GM23338 (cell line): ENCODE data around the gene GPC6. TPM values are rescaled to one million over a fixed set of nuclear protein-coding genes. Genes with fewer than 3 reads are reported as not detected.

ENCODE experiments used
- ATAC-seq: fragments of 200-7000 bp; cut with Tn5 transposase; 3 replicates; pipeline ENCODE4 v1.9.1; 2020
- DNase-seq: peaks from one replicate; pipeline ENCODE4 v3.0.0-alpha.2; 2015; ENCODE audit warnings: low spot score
- H2AFZ ChIP-seq: fragments of 200-600 bp; sonication (generic); 2 replicates; pipeline ENCODE4 v1.8.0; 2016; ENCODE audit warnings: antibody characterized with exemption, mild to moderate bottlenecking, moderate library complexity
- H3F3A ChIP-seq: fragments of 200-600 bp; sonication (generic); replicated peaks from 2 replicates; pipeline ENCODE4 v1.8.0; 2017; ENCODE audit warnings: antibody characterized with exemption, mixed run types, low read depth
- H3K27ac ChIP-seq: fragments of 200-600 bp; sonication (generic); 2 replicates; pipeline ENCODE4 v1.6.1; 2016; ENCODE audit warnings: low read depth
- H3K27me3 ChIP-seq: fragments of 200-600 bp; sonication (generic); 2 replicates; pipeline ENCODE4 v1.8.0; 2016; ENCODE audit warnings: mild to moderate bottlenecking, mixed run types, moderate library complexity; ENCODE audit not compliant: insufficient read depth
- H3K36me3 ChIP-seq: fragments of 200-600 bp; sonication (generic); 2 replicates; pipeline ENCODE4 v1.8.0; 2016; ENCODE audit warnings: mild to moderate bottlenecking; ENCODE audit not compliant: insufficient read depth
- H3K4me1 ChIP-seq: fragments of 200-600 bp; sonication (generic); 2 replicates; pipeline ENCODE4 v1.8.0; 2016; ENCODE audit warnings: mild to moderate bottlenecking, moderate library complexity; ENCODE audit not compliant: insufficient read depth
- H3K4me2 ChIP-seq: fragments of 200-600 bp; sonication (generic); 2 replicates; pipeline ENCODE4 v1.7.1; 2017; ENCODE audit warnings: mixed run types
- H3K4me3 ChIP-seq: fragments of 200-600 bp; sonication (generic); 2 replicates; pipeline ENCODE4 v1.6.1; 2016; ENCODE audit warnings: mixed run types
- H3K79me2 ChIP-seq: fragments of 200-600 bp; sonication (generic); replicated peaks from 2 replicates; pipeline ENCODE4 v1.8.0; 2017; ENCODE audit warnings: mild to moderate bottlenecking; ENCODE audit not compliant: insufficient read depth
- H3K9me2 ChIP-seq: fragments of 200-600 bp; sonication (generic); 2 replicates; pipeline ENCODE4 v1.8.0; 2017; ENCODE audit not compliant: insufficient read depth
- H4K20me1 ChIP-seq: fragments of 200-600 bp; sonication (generic); replicated peaks from 2 replicates; pipeline ENCODE4 v1.8.0; 2017; ENCODE audit warnings: mild to moderate bottlenecking; ENCODE audit not compliant: insufficient read depth
- H3K27ac Mint-ChIP-seq: 2 replicates; pipeline ENCODE4 v1.8.0; 2020; ENCODE audit warnings: inconsistent platforms, mild to moderate bottlenecking, moderate library complexity, mixed read lengths
- H3K27me3 Mint-ChIP-seq: 3 replicates; pipeline ENCODE4 v1.8.0; 2022; ENCODE audit warnings: low read depth, mild to moderate bottlenecking, moderate library complexity, mixed read lengths, inconsistent platforms; ENCODE audit not compliant: insufficient read depth, poor library complexity
- H3K36me3 Mint-ChIP-seq: 3 replicates; pipeline ENCODE4 v1.8.0; 2021; ENCODE audit warnings: low read depth, mild to moderate bottlenecking, inconsistent platforms, moderate library complexity, mixed read lengths
- H3K4me1 Mint-ChIP-seq: 3 replicates; pipeline ENCODE4 v1.8.0; 2020; ENCODE audit warnings: mild to moderate bottlenecking, inconsistent platforms, mixed read lengths
- H3K4me3 Mint-ChIP-seq: 3 replicates; pipeline ENCODE4 v1.8.0; 2021; ENCODE audit warnings: moderate library complexity, mild to moderate bottlenecking, inconsistent platforms, mixed read lengths
- H3K9me3 Mint-ChIP-seq: 3 replicates; pipeline ENCODE4 v1.8.0; 2020; ENCODE audit warnings: moderate library complexity, mild to moderate bottlenecking, inconsistent platforms, mixed read lengths
- EZH2 ChIP-seq: fragments of 200-600 bp; sonication (generic); IDR thresholded peaks from one replicate; pipeline ENCODE4 v1.8.0; 2017; ENCODE audit warnings: antibody characterized with exemption, mild to moderate bottlenecking, low read depth; ENCODE audit not compliant: unreplicated experiment
- ZNF331 ChIP-seq: fragments of 250-450 bp; sonication (Bioruptor Pico); IDR thresholded peaks from 2 replicates; pipeline ENCODE4 v1.5.0; 2020; ENCODE audit warnings: low read depth, mild to moderate bottlenecking, moderate library complexity
- polyA plus RNA-seq: library from polyadenylated mRNA; unstranded; fragments of >200 nt; fragmentation: Nextera tagmentation; extraction: Ambion mirVana; gene quantifications from 2 replicates; pipeline ENCODE4 v1.2.1, GENCODE V29; 2016
- total RNA-seq: library from RNA; depleted of rRNA; stranded (reverse); fragments of >200 nt; shearing (Covaris generic); gene quantifications from 2 replicates; pipeline ENCODE4 v1.2.3, GENCODE V29; 2014
- TF ChIP-seq, protein P1 (sequence below), 2 experiments: fragments of 200-600 bp in 1 of 2; sonication (generic) in 1 of 2; conservative IDR thresholded peaks; 2 replicates each; pipeline versions ENCODE4 v1.5.1 to v1.6.1; 2016 to 2017; ENCODE audit warnings: antibody characterized with exemption in 2 of 2, low read depth in 2 of 2, mild to moderate bottlenecking in 2 of 2, moderate library complexity in 1 of 2
- TF ChIP-seq, protein P2 (sequence below): fragments of 250-450 bp; sonication (Bioruptor Pico); IDR thresholded peaks from 2 replicates; pipeline ENCODE4 v1.5.0; 2020; ENCODE audit warnings: mild to moderate bottlenecking, moderate library complexity

Gene GPC6
- total and polyA plus RNA-seq, 2 experiments from 2014 or later = 6.4 to 28.6 TPM

DNA sequence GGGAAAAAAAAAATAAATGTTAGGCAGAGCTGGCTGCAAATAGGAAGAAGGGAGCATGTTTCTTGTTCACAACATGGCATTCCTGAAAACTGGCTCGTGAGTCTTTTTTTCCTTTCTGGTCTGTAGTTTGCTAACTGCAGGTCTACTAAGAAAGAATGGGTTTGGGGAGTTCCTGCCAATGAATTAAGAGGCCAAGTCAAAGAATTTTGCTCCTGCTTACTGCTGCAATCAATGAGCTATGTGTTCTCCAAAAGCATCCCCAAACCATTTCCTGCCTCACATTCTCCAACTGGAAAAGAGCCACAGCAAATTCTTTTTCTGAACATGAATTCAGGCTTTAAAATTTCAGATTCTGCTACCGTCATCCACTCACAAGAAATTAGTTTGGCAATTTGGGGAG is 1164.3 kb downstream of the GPC6 start (continued):
- TF ChIP-seq, protein P1, sequence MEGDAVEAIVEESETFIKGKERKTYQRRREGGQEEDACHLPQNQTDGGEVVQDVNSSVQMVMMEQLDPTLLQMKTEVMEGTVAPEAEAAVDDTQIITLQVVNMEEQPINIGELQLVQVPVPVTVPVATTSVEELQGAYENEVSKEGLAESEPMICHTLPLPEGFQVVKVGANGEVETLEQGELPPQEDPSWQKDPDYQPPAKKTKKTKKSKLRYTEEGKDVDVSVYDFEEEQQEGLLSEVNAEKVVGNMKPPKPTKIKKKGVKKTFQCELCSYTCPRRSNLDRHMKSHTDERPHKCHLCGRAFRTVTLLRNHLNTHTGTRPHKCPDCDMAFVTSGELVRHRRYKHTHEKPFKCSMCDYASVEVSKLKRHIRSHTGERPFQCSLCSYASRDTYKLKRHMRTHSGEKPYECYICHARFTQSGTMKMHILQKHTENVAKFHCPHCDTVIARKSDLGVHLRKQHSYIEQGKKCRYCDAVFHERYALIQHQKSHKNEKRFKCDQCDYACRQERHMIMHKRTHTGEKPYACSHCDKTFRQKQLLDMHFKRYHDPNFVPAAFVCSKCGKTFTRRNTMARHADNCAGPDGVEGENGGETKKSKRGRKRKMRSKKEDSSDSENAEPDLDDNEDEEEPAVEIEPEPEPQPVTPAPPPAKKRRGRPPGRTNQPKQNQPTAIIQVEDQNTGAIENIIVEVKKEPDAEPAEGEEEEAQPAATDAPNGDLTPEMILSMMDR (conservative IDR thresholded peaks at IDR 0.05; ENCODE audit: low read depth in 2 of 2) = no peak
- TF ChIP-seq EZH2 (no peak), ZNF331 (CRISPR knock-in tag) (no peak)

DNA sequence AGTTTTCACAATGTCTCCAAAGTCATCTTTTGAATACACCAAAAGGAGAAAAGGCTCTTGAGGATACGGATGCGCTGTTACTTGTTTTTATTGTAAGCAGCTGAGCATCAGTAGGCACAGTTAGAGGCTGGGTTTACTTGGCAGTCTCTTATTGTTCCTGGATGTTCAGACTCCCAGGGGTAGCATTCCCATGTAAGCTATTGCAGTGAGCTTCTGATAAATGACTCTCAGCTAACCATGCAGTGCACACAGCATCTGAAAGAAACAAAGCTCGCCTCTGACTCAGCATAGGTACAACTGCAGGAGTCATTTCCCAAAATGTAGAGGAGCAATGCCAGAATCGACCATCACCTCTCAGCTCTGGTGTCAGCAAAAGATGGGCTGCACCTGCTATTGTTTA is 1168.1 kb downstream of the GPC6 start:
- H3K79me2 ChIP-seq = no peaks in the 10 kb centered on the region
- H3K4me1 ChIP-seq = no peaks in the 10 kb centered on the region
- no peak overlapping the region for H3K27ac ChIP-seq
- H3K4me1 Mint-ChIP-seq = no peaks in the 10 kb centered on the region; the same call in 2 of the 3 replicates
- 0 out of 2 replicates have a peak, but pooled peaks cover 7% of the 10 kb centered on the region for H3K9me2 ChIP-seq
- no peaks in the 10 kb centered on the region for H4K20me1 ChIP-seq
- H3K27me3 Mint-ChIP-seq = peaks cover 3% of the 10 kb centered on the region
- H2AFZ ChIP-seq = no peak overlapping the region
- no peaks in the 10 kb centered on the region for H3K9me3 Mint-ChIP-seq
- no peak overlapping the region for H3K27ac Mint-ChIP-seq
- H3K27me3 ChIP-seq = no peaks in the 10 kb centered on the region
- DNase-seq (no peak), ATAC-seq (no peak)
- H3K4me3 Mint-ChIP-seq = no peak overlapping the region
- no peaks in the 10 kb centered on the region for H3F3A ChIP-seq
- TF ChIP-seq, protein P2, sequence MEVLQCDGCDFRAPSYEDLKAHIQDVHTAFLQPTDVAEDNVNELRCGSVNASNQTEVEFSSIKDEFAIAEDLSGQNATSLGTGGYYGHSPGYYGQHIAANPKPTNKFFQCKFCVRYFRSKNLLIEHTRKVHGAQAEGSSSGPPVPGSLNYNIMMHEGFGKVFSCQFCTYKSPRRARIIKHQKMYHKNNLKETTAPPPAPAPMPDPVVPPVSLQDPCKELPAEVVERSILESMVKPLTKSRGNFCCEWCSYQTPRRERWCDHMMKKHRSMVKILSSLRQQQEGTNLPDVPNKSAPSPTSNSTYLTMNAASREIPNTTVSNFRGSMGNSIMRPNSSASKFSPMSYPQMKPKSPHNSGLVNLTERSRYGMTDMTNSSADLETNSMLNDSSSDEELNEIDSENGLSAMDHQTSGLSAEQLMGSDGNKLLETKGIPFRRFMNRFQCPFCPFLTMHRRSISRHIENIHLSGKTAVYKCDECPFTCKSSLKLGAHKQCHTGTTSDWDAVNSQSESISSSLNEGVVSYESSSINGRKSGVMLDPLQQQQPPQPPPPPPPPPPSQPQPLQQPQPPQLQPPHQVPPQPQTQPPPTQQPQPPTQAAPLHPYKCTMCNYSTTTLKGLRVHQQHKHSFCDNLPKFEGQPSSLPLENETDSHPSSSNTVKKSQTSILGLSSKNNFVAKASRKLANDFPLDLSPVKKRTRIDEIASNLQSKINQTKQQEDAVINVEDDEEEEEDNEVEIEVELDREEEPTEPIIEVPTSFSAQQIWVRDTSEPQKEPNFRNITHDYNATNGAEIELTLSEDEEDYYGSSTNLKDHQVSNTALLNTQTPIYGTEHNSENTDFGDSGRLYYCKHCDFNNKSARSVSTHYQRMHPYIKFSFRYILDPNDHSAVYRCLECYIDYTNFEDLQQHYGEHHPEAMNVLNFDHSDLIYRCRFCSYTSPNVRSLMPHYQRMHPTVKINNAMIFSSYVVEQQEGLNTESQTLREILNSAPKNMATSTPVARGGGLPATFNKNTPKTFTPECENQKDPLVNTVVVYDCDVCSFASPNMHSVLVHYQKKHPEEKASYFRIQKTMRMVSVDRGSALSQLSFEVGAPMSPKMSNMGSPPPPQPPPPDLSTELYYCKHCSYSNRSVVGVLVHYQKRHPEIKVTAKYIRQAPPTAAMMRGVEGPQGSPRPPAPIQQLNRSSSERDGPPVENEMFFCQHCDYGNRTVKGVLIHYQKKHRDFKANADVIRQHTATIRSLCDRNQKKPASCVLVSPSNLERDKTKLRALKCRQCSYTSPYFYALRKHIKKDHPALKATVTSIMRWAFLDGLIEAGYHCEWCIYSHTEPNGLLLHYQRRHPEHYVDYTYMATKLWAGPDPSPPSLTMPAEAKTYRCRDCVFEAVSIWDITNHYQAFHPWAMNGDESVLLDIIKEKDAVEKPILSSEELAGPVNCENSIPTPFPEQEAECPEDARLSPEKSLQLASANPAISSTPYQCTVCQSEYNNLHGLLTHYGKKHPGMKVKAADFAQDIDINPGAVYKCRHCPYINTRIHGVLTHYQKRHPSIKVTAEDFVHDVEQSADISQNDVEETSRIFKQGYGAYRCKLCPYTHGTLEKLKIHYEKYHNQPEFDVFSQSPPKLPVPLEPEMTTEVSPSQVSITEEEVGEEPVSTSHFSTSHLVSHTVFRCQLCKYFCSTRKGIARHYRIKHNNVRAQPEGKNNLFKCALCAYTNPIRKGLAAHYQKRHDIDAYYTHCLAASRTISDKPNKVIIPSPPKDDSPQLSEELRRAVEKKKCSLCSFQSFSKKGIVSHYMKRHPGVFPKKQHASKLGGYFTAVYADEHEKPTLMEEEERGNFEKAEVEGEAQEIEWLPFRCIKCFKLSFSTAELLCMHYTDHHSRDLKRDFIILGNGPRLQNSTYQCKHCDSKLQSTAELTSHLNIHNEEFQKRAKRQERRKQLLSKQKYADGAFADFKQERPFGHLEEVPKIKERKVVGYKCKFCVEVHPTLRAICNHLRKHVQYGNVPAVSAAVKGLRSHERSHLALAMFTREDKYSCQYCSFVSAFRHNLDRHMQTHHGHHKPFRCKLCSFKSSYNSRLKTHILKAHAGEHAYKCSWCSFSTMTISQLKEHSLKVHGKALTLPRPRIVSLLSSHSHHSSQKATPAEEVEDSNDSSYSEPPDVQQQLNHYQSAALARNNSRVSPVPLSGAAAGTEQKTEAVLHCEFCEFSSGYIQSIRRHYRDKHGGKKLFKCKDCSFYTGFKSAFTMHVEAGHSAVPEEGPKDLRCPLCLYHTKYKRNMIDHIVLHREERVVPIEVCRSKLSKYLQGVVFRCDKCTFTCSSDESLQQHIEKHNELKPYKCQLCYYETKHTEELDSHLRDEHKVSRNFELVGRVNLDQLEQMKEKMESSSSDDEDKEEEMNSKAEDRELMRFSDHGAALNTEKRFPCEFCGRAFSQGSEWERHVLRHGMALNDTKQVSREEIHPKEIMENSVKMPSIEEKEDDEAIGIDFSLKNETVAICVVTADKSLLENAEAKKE (CRISPR knock-in tag) = no peak
- H3K36me3 Mint-ChIP-seq = peaks cover 3% of the 10 kb centered on the region; the same call in 1 of the 3 replicates
- no peaks in the 10 kb centered on the region for H3K36me3 ChIP-seq
- no peak overlapping the region for H3K4me2 ChIP-seq
- no peak overlapping the region for H3K4me3 ChIP-seq
